Measurements from ENCODE around the gene GNG2. TPM values are rescaled to one million over a fixed set of nuclear protein-coding genes. Genes with fewer than 3 reads are reported as not detected.

GNG2 gene
- total RNA-seq, 1 experiment from 2014 or later, result 8.6 TPM

DNA sequence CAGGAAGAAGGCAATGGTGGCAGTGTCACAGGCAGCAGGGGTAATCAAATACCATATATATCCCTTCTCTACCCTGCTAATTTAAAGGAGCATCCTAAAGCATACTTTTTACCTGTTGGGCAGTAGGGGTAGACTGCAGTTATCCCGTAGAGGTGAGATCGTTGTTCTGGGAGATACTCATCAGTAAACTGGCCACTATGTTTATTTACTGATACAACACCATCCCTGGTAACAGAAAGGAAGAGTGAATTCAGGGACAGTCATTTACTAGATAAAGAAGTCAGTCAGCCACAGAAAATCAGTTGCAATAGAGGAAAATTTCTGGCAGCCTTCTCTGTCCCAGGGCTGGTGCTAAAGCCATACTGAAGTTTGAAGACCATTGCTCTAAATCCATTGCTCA is 145.2 kb downstream of the GNG2 start:
- H3K4me1 Mint-ChIP-seq (ENCODE audit: low read depth, unreplicated experiment), result peaks cover 12% of the 10 kb centered on the region
- H3K9me3 Mint-ChIP-seq (ENCODE audit: unreplicated experiment), result no peaks in the 10 kb centered on the region
- POLR2A ChIA-PET, result no interaction called here
- H3K4me1 ChIP-seq, result peaks cover 15% of the 10 kb centered on the region
- no peaks in the 10 kb centered on the region for H3K9me3 ChIP-seq
- TF ChIP-seq, protein P1, sequence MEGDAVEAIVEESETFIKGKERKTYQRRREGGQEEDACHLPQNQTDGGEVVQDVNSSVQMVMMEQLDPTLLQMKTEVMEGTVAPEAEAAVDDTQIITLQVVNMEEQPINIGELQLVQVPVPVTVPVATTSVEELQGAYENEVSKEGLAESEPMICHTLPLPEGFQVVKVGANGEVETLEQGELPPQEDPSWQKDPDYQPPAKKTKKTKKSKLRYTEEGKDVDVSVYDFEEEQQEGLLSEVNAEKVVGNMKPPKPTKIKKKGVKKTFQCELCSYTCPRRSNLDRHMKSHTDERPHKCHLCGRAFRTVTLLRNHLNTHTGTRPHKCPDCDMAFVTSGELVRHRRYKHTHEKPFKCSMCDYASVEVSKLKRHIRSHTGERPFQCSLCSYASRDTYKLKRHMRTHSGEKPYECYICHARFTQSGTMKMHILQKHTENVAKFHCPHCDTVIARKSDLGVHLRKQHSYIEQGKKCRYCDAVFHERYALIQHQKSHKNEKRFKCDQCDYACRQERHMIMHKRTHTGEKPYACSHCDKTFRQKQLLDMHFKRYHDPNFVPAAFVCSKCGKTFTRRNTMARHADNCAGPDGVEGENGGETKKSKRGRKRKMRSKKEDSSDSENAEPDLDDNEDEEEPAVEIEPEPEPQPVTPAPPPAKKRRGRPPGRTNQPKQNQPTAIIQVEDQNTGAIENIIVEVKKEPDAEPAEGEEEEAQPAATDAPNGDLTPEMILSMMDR (IDR thresholded peaks at IDR 0.05; ENCODE audit: insufficient read depth in 1 of 2, low read depth in 1 of 2, low read length in 1 of 2, severe bottlenecking in 1 of 2, unreplicated experiment in 1 of 2), result no peak
- CTCF ChIA-PET, result no interaction called here
- no peak for DNase-seq
- H3K36me3 Mint-ChIP-seq (ENCODE audit: insufficient read depth, unreplicated experiment), result peaks cover 79% of the 10 kb centered on the region
- H3K27me3 Mint-ChIP-seq (ENCODE audit: insufficient read depth, unreplicated experiment), result no peaks in the 10 kb centered on the region
- H3K27me3 ChIP-seq (replicated peaks; ENCODE audit: control insufficient read depth, insufficient read depth, low read length), result no peaks in the 10 kb centered on the region
- BruUV-seq (replicated peaks), result no TSS peak
- intact Hi-C loops (cut with micrococcal nuclease; ENCODE audit: unreplicated experiment), result no loop called here
- no peak overlapping the region for H3K27ac Mint-ChIP-seq (ENCODE audit: unreplicated experiment)
- no peak overlapping the region for H3K4me3 ChIP-seq (ENCODE audit: low read depth, low read length)
- H3K36me3 ChIP-seq (ENCODE audit: control insufficient read depth, insufficient read depth, low read length), result peaks cover 7% of the 10 kb centered on the region
- no peak overlapping the region for H3K4me3 Mint-ChIP-seq (ENCODE audit: unreplicated experiment)

DNA sequence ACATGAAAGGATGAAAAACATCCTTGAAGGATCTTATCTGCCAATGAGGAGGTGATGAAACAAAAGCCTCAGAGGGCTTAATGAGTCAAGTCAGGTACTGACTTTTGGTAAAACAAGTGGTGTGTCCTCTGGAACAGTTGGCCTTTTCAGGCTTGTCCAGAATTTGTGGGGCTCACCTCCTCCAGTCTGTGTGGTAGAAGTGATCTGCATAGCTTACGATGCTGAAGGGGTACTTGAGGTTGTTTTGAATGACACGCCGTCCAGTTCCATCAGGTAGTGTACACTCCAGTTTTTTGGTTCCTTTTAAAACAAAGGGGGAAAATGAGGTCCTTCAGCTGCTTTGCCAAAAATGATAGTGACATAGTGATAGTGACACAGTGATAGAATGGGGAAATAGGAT is 145.9 kb downstream of the GNG2 start:
- peaks cover 81% of the 10 kb centered on the region for H3K36me3 Mint-ChIP-seq (ENCODE audit: insufficient read depth, unreplicated experiment)
- Histone ChIP-seq H3K9me3 (no peaks in the 10 kb centered on the region), H3K4me1 (peaks cover 15% of the 10 kb centered on the region), H3K27me3 (replicated peaks; ENCODE audit: control insufficient read depth, insufficient read depth, low read length) (no peaks in the 10 kb centered on the region), H3K36me3 (ENCODE audit: control insufficient read depth, insufficient read depth, low read length) (peaks cover 7% of the 10 kb centered on the region), H3K4me3 (ENCODE audit: low read depth, low read length) (no peak overlapping the region)
- H3K4me1 Mint-ChIP-seq (ENCODE audit: low read depth, unreplicated experiment), result peaks cover 12% of the 10 kb centered on the region
- BruUV-seq (replicated peaks), result no TSS peak
- no peaks in the 10 kb centered on the region for H3K27me3 Mint-ChIP-seq (ENCODE audit: insufficient read depth, unreplicated experiment)
- TF ChIP-seq, protein P1 (IDR thresholded peaks at IDR 0.05; ENCODE audit: insufficient read depth in 1 of 2, low read depth in 1 of 2, low read length in 1 of 2, severe bottlenecking in 1 of 2, unreplicated experiment in 1 of 2), result no peak
- ChIA-PET POLR2A (no interaction called here), CTCF (no interaction called here)
- H3K9me3 Mint-ChIP-seq (ENCODE audit: unreplicated experiment), result no peaks in the 10 kb centered on the region
- intact Hi-C loops (cut with micrococcal nuclease; ENCODE audit: unreplicated experiment), result no loop called here
- DNase-seq, result no peak
- no peak overlapping the region for H3K4me3 Mint-ChIP-seq (ENCODE audit: unreplicated experiment)
- no peak overlapping the region for H3K27ac Mint-ChIP-seq (ENCODE audit: unreplicated experiment)

DNA sequence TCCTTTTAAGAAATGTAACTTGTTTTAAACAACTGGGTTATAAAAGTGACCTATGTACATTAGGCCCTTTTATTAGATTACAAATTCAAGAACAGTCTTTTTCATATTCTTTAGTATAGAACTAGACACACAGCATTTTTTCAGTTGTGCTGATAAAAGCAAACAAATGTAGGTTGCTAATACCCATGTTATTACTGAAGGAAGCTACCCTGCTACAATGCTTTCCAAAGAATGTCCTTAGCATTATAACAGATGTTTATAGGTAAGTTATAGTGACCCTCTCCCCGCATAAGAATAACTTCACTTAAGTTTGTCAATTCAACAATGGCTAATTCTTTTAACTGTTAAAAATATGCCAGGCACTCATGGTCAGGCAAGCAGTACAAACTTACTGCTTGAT is 146.8 kb downstream of the GNG2 start:
- H3K4me3 ChIP-seq (ENCODE audit: low read depth, low read length), result no peak overlapping the region
- H3K4me3 Mint-ChIP-seq (ENCODE audit: unreplicated experiment), result no peak overlapping the region
- intact Hi-C loops (cut with micrococcal nuclease; ENCODE audit: unreplicated experiment), result no loop called here
- H3K27me3 Mint-ChIP-seq (ENCODE audit: insufficient read depth, unreplicated experiment), result no peaks in the 10 kb centered on the region
- H3K4me1 ChIP-seq, result peaks cover 15% of the 10 kb centered on the region
- no peak overlapping the region for H3K27ac Mint-ChIP-seq (ENCODE audit: unreplicated experiment)
- CTCF ChIA-PET, result no interaction called here
- peaks cover 7% of the 10 kb centered on the region for H3K36me3 ChIP-seq (ENCODE audit: control insufficient read depth, insufficient read depth, low read length)
- TF ChIP-seq, protein P1 (IDR thresholded peaks at IDR 0.05; ENCODE audit: insufficient read depth in 1 of 2, low read depth in 1 of 2, low read length in 1 of 2, severe bottlenecking in 1 of 2, unreplicated experiment in 1 of 2), result no peak
- H3K27me3 ChIP-seq (replicated peaks; ENCODE audit: control insufficient read depth, insufficient read depth, low read length), result no peaks in the 10 kb centered on the region
- peaks cover 12% of the 10 kb centered on the region for H3K4me1 Mint-ChIP-seq (ENCODE audit: low read depth, unreplicated experiment)
- no peaks in the 10 kb centered on the region for H3K9me3 Mint-ChIP-seq (ENCODE audit: unreplicated experiment)
- peaks cover 77% of the 10 kb centered on the region for H3K36me3 Mint-ChIP-seq (ENCODE audit: insufficient read depth, unreplicated experiment)
- H3K9me3 ChIP-seq, result no peaks in the 10 kb centered on the region
- POLR2A ChIA-PET, result no interaction called here
- no peak for DNase-seq
- BruUV-seq (replicated peaks), result no TSS peak

Measured in Caco-2 (cell line).